Activated CD8-positive, alpha-beta memory T cell treated with anti-CD3 and anti-CD28 coated beads for 48 hours (primary cell): ENCODE data around the gene CEMIP.

Experiments used
- DNase-seq, 3 experiments: peaks; one replicate each; pipeline ENCODE4 v3.0.0-alpha.2; 2020; ENCODE audit warnings: low read depth in 2 of 3, low spot score in 2 of 3

Gene CEMIP

DNA sequence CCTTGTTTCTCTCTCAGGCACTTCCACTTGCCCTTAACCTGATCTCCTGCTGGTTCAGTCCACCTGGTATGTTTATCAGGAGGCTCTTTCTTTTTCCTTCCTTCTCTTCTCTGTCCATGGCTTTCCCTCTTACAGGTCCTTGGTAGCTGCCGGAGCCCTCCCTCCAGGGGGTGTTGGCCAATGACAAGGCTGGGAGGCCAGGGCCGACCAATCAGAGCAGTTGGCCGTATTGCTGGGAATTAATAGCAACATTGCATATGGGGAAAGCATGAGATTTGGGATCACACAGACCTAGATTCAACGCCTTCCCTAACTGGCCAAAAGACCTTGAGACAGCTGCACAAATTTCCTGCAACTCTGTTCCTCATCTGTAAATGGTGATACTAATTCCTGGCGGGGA is 62.4 kb downstream of the CEMIP start:
- no peak for DNase-seq

GRCh38 chr15:80844011-80844732 is 65.0 kb downstream of the CEMIP start:
- no peak for DNase-seq

DNA sequence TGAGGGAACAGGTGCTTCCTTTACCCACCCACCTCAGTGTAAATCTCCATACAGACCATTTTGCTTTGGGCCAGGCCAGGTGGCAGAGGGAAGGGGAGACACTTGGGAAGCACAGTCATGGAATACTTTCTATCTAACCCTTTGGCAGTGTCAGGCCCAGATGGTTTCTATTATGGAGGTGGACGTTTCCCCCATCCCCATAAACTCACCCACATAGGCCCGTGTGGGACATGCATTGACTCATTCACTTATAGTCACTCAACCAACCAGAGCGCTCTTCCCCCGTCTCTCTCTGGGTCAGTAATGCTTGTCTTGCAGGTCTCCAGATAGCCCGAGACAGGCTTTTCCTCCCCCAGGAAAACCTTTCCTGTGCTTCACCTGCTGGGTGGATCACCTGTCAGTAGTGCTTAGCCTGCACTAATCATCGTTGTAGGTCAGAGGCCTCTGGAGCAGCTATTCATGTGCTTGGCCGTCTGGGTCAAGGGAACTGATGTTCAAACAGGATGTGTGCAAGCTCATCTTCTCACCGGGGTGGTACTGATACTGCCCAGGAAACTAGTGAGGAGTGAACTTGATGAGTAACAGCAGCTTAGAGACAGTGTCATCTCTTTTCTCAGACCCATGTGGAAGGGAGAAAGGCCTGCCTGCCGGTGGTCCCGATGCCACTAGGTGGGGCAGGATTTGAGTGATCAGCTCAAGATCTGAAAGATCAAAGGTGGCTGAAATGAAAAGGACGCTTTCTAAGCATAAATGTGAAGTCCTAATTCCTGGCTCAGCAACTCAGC is 67.1 kb downstream of the CEMIP start:
- no peak for DNase-seq

- DNase-seq, result no peak
Measured at GRCh38 chr15:80849308-80849707, 70.1 kb downstream of the CEMIP start.

DNA sequence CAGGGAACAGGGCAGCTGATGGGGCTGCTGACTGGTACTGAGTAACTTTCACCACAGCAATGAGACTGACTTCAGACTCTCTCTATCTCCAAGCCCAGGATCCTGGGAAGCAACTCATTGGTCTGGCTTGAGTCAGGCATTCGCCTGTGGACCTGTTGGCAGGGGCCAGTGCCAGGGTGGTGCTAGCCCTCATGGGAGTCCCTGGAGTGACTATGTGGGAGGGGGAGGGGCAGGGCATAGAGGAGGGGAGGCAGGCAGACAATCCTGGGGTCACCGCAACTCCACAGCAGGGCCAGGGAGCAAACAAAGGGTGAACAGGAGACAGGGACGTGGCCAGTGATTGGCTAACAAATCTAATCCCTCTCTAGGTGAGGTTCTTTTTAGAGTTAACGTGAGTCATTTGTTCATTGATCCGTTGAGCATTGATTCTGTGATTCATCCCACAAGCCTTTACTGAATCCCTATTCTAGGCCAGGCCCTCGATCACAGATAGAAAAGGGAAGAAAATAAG is 71.8 kb downstream of the CEMIP start:
- DNase-seq, result no peak

GRCh38 chr15:80852676-80853075 is 73.5 kb downstream of the CEMIP start:
- DNase-seq, result no peak

- no peak for DNase-seq
Measured at GRCh38 chr15:80854104-80854503, 74.9 kb downstream of the CEMIP start.

DNA sequence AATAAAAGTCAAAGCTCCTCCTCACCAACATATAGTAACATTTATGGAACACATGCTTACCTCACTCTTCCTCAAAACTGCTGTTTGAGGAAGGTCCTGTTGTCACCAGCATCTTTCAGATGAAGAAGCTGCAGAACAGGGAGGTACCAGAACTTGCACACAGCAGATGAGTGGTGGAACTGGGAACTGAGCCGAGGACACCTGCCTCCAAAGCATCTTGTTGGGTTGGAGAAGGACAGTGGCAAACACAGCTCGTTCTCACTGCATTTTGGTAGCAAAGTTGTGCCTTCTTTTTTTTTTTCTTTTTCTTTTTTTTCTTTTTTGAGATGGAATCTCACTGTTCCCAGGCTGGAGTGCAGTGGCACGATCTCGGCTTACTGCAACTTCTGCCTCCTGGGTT is 76.0 kb downstream of the CEMIP start:
- no peak for DNase-seq

DNA sequence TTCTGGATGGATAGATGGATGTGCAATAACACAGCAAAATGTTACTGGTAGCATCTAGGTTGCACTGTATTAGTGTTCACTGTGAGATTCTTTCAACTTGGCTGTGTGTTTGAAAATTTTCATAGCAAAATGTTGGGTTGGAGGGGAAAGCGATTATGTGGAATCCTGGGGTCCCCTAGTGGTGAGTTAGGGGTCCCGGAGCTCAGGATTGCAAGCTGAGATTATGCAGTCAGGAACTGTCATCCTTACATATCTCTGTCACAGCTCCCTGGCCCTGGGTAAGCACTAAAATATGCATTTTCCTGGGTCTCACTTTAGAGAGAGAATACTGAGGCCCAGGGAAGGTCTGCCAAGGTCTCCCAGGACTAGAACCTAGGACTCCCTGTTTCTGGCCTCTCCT is 77.2 kb downstream of the CEMIP start:
- no peak for DNase-seq

DNA sequence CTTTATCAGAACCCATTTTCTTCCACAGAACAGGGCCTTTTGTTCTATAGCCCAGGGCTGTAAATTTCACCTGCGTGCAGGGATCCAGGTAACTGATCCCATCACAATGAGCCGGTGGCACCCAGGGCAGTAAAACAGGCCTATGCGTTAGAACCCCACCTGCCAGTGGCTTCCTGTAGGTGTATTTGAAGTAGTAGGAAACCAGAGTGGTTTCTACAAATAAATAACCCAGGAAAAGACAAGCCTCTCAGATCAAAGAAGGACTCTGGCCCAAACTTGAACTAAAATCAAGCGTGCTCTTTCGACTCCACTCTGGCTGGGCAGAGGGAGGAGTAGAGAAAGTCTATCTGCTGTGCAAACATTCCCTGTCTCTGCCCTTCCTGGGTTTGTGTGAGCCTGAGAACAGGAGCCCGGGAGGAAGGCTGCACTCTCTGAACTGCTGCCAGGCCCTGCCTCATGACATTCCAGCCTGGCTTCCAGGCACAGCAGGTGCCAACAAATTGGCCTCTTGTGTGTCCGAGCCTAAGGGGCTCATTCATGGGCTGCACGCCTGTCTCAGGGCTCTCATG is 77.7 kb downstream of the CEMIP start:
- no peak for DNase-seq

GRCh38 chr15:80861731-80862170 is 82.6 kb downstream of the CEMIP start:
- no peak for DNase-seq

- DNase-seq, result no peak
Measured at GRCh38 chr15:80864666-80865065, 85.5 kb downstream of the CEMIP start.

DNA sequence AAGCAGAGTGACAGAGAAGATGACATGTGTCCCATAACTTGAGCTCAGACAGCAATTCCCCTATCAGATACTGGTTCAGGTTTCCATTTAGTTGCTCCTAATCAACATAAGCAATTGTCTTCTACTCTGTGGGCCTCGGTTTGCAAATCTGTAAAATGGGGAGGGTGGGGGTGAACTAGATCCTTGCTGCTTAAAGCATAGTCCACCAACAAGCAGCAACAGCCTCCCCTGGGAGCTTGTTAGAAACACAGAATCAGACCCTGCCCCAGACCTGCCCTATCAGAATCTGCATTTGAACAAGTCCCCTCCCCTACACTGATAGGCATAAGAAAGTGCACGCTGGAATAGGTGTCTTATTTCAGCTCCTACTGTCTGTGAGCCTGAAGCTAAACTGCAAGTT is 87.8 kb downstream of the CEMIP start:
- no peak for DNase-seq

GRCh38 chr15:80870366-80870765 is 91.2 kb downstream of the CEMIP start:
- DNase-seq, result no peak

DNA sequence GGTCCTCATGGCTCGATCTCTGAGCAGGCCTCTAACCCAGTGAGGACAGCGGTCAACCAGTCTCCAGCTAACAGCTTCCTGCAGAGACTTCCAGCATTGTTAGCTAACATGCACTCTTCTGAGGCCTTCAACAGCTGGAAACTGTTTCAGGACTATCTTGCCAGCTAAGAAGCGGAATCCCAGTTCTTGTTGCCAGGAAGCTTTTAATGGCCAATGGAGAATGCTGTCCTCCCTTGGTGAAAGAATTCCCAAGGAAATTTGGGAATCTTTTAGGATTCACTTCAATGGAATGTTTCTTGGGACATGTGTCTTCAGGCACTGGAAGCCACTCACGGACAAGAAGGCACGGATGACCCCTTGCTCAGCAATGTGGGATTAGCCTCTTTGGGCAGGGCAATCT is 91.7 kb downstream of the CEMIP start:
- DNase-seq, result no peak

GRCh38 chr15:80871858-80872257 is 92.7 kb downstream of the CEMIP start:
- DNase-seq, result no peak

GRCh38 chr15:80873366-80873952 is 94.3 kb downstream of the CEMIP start:
- no peak for DNase-seq

- DNase-seq, result no peak
Measured at GRCh38 chr15:80875568-80876347, 96.6 kb downstream of the CEMIP start.

- DNase-seq, result no peak
Measured at GRCh38 chr15:80876348-80876674, 97.1 kb downstream of the CEMIP start.

GRCh38 chr15:80878242-80878866 is 99.2 kb downstream of the CEMIP start:
- DNase-seq, result no peak

- no peak for DNase-seq
Measured at GRCh38 chr15:80878867-80879250, 99.7 kb downstream of the CEMIP start.
